ENCODE measurements around the gene SMCR8.

DNA sequence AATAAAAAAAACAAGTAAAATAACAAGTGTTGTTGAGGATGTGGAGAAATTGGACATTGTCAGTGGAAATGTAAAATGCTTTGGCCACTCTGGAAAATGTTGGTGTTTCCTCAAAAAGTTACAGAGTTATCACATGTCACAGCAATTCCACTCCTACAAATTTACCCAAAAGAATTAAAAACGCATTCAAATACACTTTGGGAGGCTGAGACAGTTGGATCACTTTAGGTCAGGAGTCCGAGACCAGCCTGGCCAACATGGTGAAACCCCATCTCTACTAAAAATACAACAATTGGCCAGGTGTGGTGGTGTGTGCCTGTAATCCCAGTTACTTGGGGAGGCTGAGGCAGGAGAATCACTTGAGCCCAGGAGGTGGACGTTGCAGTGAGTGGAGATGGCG lies 5.9 kb upstream of the SMCR8 start:
- TF ChIP-seq FOXP2 (optimal IDR thresholded peaks at IDR 0.05; ENCODE audit: borderline replicate concordance, extremely low read depth, extremely low read length, insufficient read depth) (no peak), TAF1 (IDR thresholded peaks at IDR 0.05; ENCODE audit: borderline replicate concordance, insufficient read depth, low read length) (no peak)
- TF ChIP-seq, protein P1, sequence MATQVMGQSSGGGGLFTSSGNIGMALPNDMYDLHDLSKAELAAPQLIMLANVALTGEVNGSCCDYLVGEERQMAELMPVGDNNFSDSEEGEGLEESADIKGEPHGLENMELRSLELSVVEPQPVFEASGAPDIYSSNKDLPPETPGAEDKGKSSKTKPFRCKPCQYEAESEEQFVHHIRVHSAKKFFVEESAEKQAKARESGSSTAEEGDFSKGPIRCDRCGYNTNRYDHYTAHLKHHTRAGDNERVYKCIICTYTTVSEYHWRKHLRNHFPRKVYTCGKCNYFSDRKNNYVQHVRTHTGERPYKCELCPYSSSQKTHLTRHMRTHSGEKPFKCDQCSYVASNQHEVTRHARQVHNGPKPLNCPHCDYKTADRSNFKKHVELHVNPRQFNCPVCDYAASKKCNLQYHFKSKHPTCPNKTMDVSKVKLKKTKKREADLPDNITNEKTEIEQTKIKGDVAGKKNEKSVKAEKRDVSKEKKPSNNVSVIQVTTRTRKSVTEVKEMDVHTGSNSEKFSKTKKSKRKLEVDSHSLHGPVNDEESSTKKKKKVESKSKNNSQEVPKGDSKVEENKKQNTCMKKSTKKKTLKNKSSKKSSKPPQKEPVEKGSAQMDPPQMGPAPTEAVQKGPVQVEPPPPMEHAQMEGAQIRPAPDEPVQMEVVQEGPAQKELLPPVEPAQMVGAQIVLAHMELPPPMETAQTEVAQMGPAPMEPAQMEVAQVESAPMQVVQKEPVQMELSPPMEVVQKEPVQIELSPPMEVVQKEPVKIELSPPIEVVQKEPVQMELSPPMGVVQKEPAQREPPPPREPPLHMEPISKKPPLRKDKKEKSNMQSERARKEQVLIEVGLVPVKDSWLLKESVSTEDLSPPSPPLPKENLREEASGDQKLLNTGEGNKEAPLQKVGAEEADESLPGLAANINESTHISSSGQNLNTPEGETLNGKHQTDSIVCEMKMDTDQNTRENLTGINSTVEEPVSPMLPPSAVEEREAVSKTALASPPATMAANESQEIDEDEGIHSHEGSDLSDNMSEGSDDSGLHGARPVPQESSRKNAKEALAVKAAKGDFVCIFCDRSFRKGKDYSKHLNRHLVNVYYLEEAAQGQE (IDR thresholded peaks at IDR 0.05; ENCODE audit: insufficient read depth in 1 of 2, low read depth in 2 of 2, low read length in 2 of 2): no peak

All from PFSK-1 (cell line).